Neural cell (in vitro differentiated cells): ENCODE results near the gene OGFOD2. TPM values are rescaled to one million over a fixed set of nuclear protein-coding genes. Genes with fewer than 3 reads are reported as not detected.

Experiments used
- H2AFZ ChIP-seq: fragments of 200-600, 300-800 bp; sonication (generic), shearing (Covaris generic); 2 replicates; pipeline ENCODE4 v1.6.0; 2014; ENCODE audit warnings: low read depth, mild to moderate bottlenecking, antibody characterized with exemption, low read length, moderate library complexity
- H3F3A ChIP-seq: fragments of 200-600 bp; shearing (Covaris generic); 2 replicates; pipeline ENCODE4 v1.6.1; 2016; ENCODE audit warnings: mild to moderate bottlenecking, moderate library complexity, mixed read lengths, antibody characterized with exemption, low read length; ENCODE audit not compliant: insufficient read depth, poor library complexity, severe bottlenecking
- H3K27ac ChIP-seq: fragments of 200-600, 300-800 bp; sonication (generic), shearing (Covaris generic); 2 replicates; pipeline ENCODE4 v1.5.1; 2014; ENCODE audit warnings: mild to moderate bottlenecking, low read length, moderate library complexity
- H3K27me3 ChIP-seq: fragments of 300-800, 200-600 bp; sonication (generic), shearing (Covaris generic); 2 replicates; pipeline ENCODE4 v1.6.0; 2014; ENCODE audit warnings: mild to moderate bottlenecking, low read depth, low read length, moderate library complexity; ENCODE audit not compliant: insufficient read depth
- H3K36me3 ChIP-seq: fragments of 300-800, 200-600 bp; sonication (generic), shearing (Covaris generic); 2 replicates; pipeline ENCODE4 v1.5.1; 2014; ENCODE audit warnings: mild to moderate bottlenecking, antibody characterized with exemption, low read length, moderate library complexity; ENCODE audit not compliant: insufficient read depth
- H3K4me2 ChIP-seq: fragments of 300-800, 200-600 bp; sonication (generic), shearing (Covaris generic); 2 replicates; pipeline ENCODE4 v1.6.0; 2014; ENCODE audit warnings: mild to moderate bottlenecking, low read length
- H3K4me3 ChIP-seq: fragments of 300-800, 200-600 bp; sonication (generic), shearing (Covaris generic); 2 replicates; pipeline ENCODE4 v1.5.1; 2014; ENCODE audit warnings: mild to moderate bottlenecking, low read length, moderate library complexity
- H3K79me2 ChIP-seq: fragments of 200-600 bp; shearing (Covaris generic); replicated peaks from 2 replicates; pipeline ENCODE4 v1.6.0; 2014; ENCODE audit warnings: mild to moderate bottlenecking, low read length, moderate library complexity; ENCODE audit not compliant: insufficient read depth
- H3K9ac ChIP-seq: fragments of 300-800, 200-600 bp; sonication (generic), shearing (Covaris generic); 2 replicates; pipeline ENCODE4 v1.6.1; 2016; ENCODE audit warnings: mild to moderate bottlenecking, low read length, mixed read lengths
- H3K9me2 ChIP-seq: fragments of 200-600 bp; shearing (Covaris generic); 2 replicates; pipeline ENCODE4 v1.6.1; 2016; ENCODE audit warnings: mild to moderate bottlenecking, low read length, mixed read lengths; ENCODE audit not compliant: insufficient read depth
- H3K9me3 ChIP-seq: fragments of 200-600, 300-800 bp; sonication (generic), shearing (Covaris generic); 2 replicates; pipeline ENCODE4 v1.6.1; 2016; ENCODE audit warnings: mild to moderate bottlenecking, mixed run types, low read length, moderate library complexity, mixed read lengths
- H4K20me1 ChIP-seq: fragments of 200-600 bp; shearing (Covaris generic); 2 replicates; pipeline ENCODE4 v1.6.1; 2016; ENCODE audit warnings: mild to moderate bottlenecking, mixed run types; ENCODE audit not compliant: insufficient read depth
- EP300 ChIP-seq: fragments of 450-650 bp; conservative IDR thresholded peaks from 2 replicates; pipeline ENCODE4 v1.6.1; 2014; ENCODE audit warnings: antibody characterized with exemption, mild to moderate bottlenecking, moderate library complexity; ENCODE audit not compliant: poor library complexity, severe bottlenecking
- EZH2 ChIP-seq: fragments of 200-600, 300-800 bp; shearing (Covaris generic), sonication (generic); IDR thresholded peaks from 2 replicates; pipeline ENCODE4 v1.6.1; 2014; ENCODE audit warnings: antibody characterized with exemption, low read length, borderline replicate concordance, mild to moderate bottlenecking; ENCODE audit not compliant: insufficient read depth, poor library complexity, severe bottlenecking
- MXI1 ChIP-seq: fragments of 450-650 bp; conservative IDR thresholded peaks from 2 replicates; pipeline ENCODE4 v1.6.1; 2014; ENCODE audit warnings: antibody characterized with exemption, mild to moderate bottlenecking; ENCODE audit not compliant: poor library complexity, severe bottlenecking
- POLR2AphosphoS5 ChIP-seq: IDR thresholded peaks from 2 replicates; pipeline ENCODE4 v1.6.1; 2012
- RAD21 ChIP-seq: fragments of 450-650 bp; conservative IDR thresholded peaks from 2 replicates; pipeline ENCODE4 v1.6.1; 2014; ENCODE audit warnings: antibody characterized with exemption, mild to moderate bottlenecking, moderate library complexity
- SMC3 ChIP-seq: fragments of 450-650 bp; conservative IDR thresholded peaks from 2 replicates; pipeline ENCODE4 v1.6.1; 2014; ENCODE audit warnings: antibody characterized with exemption, mild to moderate bottlenecking, moderate library complexity; ENCODE audit not compliant: poor library complexity
- TAF1 ChIP-seq: IDR thresholded peaks from 2 replicates; pipeline ENCODE4 v1.6.1; 2012; ENCODE audit warnings: low read depth
- polyA plus RNA-seq: library from polyadenylated mRNA; depleted of rRNA; stranded (reverse); fragments of >200 nt; gene quantifications from 2 replicates; pipeline ENCODE4 v1.2.3, GENCODE V29; 2014
- TF ChIP-seq, protein P1 (sequence below): fragments of 450-650 bp; IDR thresholded peaks from 2 replicates; pipeline ENCODE4 v1.5.1; 2014; ENCODE audit warnings: antibody characterized with exemption, mild to moderate bottlenecking, moderate library complexity; ENCODE audit not compliant: poor library complexity, severe bottlenecking
- TF ChIP-seq, protein P2 (sequence below): IDR thresholded peaks from 2 replicates; pipeline ENCODE4 v1.6.1; 2012; ENCODE audit warnings: borderline replicate concordance

The OGFOD2 gene
- polyA plus RNA-seq, 1 donor from 2014 or later: 27.8 TPM

DNA sequence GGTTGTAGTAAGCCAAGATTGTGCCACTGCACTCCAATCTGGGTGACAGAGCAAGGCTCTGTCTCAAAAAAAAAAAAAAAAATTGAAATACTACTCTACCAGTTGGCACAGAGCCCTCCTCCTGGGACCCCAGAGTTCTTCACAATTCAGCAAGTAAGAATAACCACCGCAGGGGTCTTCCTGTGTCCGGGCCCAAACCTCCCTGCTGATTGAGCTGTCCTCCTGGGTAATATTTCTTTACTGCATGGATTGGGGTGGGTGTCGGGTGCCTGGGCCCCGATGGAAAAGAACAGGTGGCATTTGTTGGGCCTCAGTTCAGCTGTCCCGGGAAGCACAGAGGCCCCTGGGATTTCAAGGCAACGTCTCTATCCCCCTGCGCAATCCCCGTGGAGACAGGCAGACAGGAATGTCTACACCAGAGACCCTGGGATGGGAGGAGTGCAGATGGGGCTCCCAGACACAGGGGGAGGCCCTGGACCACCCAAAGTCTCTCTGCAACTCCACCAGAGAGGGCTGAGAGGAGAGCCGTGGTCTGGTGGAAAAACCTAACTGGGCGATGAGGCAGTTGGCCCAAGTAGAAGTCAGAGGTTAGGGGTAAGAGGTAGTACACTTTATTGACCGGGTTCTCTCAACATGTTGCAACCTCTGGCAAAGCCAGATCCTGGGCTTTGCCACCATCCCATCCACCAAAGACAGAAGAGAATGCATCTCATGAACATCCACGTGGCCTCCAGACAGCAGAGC is 46.5 kb upstream of the OGFOD2 start:
- Histone ChIP-seq H3K27ac (no peak overlapping the region), H3K4me3 (no peak overlapping the region), H3K36me3 (no peaks in the 10 kb centered on the region), H3F3A (no peaks in the 10 kb centered on the region), H2AFZ (no peak overlapping the region), H3K27me3 (no peaks in the 10 kb centered on the region), H3K9me2 (no peaks in the 10 kb centered on the region), H3K9ac (no peak overlapping the region), H3K79me2 (no peaks in the 10 kb centered on the region), H3K9me3 (no peaks in the 10 kb centered on the region), H4K20me1 (no peaks in the 10 kb centered on the region), H3K4me2 (no peak overlapping the region)
- TF ChIP-seq TAF1 (no peak), SMC3 (no peak), MXI1 (no peak), EP300 (no peak), RAD21 (no peak), POLR2AphosphoS5 (no peak)
- TF ChIP-seq, protein P1, sequence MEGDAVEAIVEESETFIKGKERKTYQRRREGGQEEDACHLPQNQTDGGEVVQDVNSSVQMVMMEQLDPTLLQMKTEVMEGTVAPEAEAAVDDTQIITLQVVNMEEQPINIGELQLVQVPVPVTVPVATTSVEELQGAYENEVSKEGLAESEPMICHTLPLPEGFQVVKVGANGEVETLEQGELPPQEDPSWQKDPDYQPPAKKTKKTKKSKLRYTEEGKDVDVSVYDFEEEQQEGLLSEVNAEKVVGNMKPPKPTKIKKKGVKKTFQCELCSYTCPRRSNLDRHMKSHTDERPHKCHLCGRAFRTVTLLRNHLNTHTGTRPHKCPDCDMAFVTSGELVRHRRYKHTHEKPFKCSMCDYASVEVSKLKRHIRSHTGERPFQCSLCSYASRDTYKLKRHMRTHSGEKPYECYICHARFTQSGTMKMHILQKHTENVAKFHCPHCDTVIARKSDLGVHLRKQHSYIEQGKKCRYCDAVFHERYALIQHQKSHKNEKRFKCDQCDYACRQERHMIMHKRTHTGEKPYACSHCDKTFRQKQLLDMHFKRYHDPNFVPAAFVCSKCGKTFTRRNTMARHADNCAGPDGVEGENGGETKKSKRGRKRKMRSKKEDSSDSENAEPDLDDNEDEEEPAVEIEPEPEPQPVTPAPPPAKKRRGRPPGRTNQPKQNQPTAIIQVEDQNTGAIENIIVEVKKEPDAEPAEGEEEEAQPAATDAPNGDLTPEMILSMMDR: no peak
- TF ChIP-seq, protein P2, sequence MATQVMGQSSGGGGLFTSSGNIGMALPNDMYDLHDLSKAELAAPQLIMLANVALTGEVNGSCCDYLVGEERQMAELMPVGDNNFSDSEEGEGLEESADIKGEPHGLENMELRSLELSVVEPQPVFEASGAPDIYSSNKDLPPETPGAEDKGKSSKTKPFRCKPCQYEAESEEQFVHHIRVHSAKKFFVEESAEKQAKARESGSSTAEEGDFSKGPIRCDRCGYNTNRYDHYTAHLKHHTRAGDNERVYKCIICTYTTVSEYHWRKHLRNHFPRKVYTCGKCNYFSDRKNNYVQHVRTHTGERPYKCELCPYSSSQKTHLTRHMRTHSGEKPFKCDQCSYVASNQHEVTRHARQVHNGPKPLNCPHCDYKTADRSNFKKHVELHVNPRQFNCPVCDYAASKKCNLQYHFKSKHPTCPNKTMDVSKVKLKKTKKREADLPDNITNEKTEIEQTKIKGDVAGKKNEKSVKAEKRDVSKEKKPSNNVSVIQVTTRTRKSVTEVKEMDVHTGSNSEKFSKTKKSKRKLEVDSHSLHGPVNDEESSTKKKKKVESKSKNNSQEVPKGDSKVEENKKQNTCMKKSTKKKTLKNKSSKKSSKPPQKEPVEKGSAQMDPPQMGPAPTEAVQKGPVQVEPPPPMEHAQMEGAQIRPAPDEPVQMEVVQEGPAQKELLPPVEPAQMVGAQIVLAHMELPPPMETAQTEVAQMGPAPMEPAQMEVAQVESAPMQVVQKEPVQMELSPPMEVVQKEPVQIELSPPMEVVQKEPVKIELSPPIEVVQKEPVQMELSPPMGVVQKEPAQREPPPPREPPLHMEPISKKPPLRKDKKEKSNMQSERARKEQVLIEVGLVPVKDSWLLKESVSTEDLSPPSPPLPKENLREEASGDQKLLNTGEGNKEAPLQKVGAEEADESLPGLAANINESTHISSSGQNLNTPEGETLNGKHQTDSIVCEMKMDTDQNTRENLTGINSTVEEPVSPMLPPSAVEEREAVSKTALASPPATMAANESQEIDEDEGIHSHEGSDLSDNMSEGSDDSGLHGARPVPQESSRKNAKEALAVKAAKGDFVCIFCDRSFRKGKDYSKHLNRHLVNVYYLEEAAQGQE: no peak

- H3K27ac ChIP-seq: no peak overlapping the region
- no peaks in the 10 kb centered on the region for H3K9me3 ChIP-seq
- TF ChIP-seq POLR2AphosphoS5 (no peak), MXI1 (no peak), SMC3 (no peak), TAF1 (no peak), RAD21 (no peak), EP300 (no peak), EZH2 (no peak)
- TF ChIP-seq, protein P2: no peak
- TF ChIP-seq, protein P1: no peak
- H3K4me2 ChIP-seq: no peak overlapping the region
- no peaks in the 10 kb centered on the region for H3K27me3 ChIP-seq
- no peaks in the 10 kb centered on the region for H3K9me2 ChIP-seq
- no peaks in the 10 kb centered on the region for H4K20me1 ChIP-seq
- H3F3A ChIP-seq: no peaks in the 10 kb centered on the region
- H3K4me3 ChIP-seq: no peak overlapping the region
- H2AFZ ChIP-seq: no peak overlapping the region
- H3K79me2 ChIP-seq: no peaks in the 10 kb centered on the region
- no peak overlapping the region for H3K9ac ChIP-seq
- no peaks in the 10 kb centered on the region for H3K36me3 ChIP-seq
Measured at GRCh38 chr12:122929148-122929538, 45.9 kb upstream of the OGFOD2 start.
